Kidney capillary endothelial cell (primary cell): ENCODE results near the gene RHOXF1.
"Not testable (repeated sequence)": the region's sequence is repeated elsewhere in the genome, so short reads cannot be mapped to it uniquely, and the experiment has no call there.

Experiments
- DNase-seq: peaks from one replicate; pipeline ENCODE4 v3.0.0-alpha.2; 2018; ENCODE audit warnings: low spot score

RHOXF1 gene

DNA sequence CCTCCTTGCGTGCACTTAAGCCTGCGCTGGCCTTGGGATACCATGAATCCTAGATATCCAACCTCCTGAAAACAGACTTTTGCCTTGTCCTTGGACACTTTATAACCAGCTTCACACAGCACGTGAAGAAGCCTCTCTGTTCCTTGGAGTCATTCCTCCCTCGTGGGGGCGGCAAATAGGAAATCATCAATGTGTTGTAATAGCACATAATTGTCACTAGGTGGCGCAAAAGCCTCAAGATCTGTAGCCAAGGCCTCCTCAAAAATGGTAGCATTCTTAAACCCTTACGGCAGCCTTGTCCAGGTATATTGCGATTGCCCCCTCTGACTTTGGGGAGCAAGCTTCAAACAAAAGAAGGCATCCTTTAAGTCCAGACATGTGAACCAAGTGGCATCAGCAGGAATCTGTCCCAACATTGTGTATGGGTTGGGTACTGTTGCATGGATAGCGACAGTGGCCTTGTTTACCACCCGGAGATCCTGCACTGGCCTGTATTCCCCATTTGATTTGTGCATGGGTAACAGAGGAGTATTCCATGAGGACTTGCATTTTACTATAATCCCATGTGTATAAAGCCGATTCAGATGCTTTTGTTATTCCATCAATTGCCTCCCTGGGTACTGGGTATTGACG lies 30.0 kb downstream of the RHOXF1 start:
- not testable (repeated sequence) for DNase-seq

- not testable (repeated sequence) for DNase-seq
These were observed 38.1 kb downstream of the RHOXF1 start, which contains the start of gene RHOXF2B for GRCh38 chrX:120077590-120077989. Gene RHOXF2B (minus strand): TSS chrX:120077690. CDS start chrX:120077552, 138 bp downstream.

- DNase-seq, result not testable (repeated sequence)
These were observed 49.5 kb downstream of the RHOXF1 start for GRCh38 chrX:120066169-120066568.
